Measurements from ENCODE around the gene TMEM101.
"Not testable (repeated sequence)": the region's sequence is repeated elsewhere in the genome, so short reads cannot be mapped to it uniquely, and the experiment has no call there.

TMEM101 gene

DNA sequence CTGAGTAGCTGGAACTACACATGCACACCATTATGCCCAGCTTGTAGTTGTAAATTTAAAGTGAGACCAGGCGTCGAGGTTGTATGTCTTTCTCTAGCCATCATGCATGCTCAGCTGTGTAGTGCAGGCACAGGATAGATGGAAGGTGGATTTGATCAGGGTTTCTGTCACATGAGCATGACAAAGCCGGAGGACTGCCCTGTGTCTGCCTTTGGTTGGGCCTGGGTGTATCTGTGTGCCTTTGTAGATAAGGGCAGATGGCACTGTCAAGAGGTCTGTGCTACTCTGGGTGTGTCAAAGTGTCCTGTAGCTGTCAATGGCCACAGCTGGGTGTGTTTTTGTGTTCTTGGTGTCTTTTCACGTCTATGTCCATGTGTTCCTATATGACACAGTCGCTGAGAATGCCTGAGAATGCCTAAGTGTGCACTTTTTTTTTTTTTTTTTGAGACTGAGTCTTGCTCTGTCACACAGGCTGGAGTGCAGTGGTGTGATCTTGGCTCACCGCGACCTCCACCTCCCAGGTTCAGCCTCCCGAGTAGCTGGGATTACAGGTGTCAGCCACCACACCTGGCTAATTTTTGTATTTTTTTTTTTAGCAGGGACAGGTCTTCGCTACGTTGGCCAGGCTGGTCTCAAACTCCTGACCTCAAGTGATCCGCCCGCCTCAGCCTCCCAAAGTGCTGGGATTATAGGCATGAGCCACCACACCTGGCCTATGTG lies 14.5 kb downstream of the TMEM101 start:
- DNase-seq: no peak

DNA sequence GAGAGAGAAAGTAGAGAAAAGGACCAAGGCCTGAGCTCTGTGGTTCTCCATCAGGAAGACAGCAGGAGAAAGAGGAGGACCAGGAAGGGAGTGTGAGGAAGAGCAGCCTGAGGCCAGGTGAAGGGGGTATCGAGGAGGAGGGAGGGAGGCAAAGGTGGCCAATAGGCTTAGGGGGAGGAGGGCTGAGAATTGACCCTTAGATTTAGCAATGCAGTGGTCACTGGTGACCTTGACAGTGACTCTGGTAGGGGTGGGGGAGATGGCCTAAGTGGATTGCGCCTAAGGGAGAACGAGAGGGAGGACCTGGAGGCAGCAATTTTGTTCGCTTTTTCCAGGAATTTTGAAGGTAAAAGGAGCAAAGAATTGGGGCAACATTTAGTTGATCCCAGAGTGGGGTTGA lies 15.7 kb downstream of the TMEM101 start:
- DNase-seq: no peak

DNA sequence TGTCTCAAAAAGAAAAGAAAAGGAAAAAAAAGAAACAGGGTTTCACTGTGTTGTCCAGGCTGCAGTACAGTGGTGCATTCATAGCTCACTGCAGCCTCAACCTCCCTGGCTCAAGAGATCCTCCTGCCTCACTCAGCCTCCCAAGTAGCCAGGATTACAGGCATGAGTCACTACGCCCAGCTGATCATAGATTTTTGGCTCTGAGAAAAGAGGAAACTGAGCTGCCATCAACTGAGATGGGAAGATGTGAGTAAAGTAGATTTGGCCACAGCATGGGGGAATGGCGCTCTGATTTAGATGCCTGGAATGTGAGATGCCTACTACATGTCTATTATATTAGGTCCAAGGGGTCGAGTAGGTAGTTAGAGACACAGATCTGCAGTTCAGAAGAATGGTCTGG lies 16.2 kb downstream of the TMEM101 start:
- DNase-seq: no peak

DNA sequence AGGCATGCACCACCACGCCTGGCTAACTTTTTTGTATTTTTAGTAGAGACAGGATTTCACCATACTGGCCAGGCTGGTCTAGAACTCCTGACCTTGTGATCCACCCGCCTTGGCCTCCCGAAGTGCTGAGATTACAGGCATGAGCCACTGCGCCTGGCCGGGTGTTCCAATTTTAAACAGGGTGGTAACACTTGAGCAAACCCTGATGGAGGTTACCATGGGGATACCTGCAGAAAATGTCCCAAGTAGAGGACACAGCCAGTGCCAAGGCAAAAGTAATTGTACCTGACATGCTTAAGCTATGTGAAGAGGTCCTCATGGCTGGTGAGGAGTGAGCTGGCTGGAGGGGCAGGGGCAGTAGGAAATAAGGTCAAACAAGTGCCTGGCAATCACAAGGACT lies 17.6 kb downstream of the TMEM101 start:
- not testable (repeated sequence) for DNase-seq

- no peak for DNase-seq
Measured at GRCh38 chr17:43995150-43995471, 19.7 kb downstream of the TMEM101 start.

DNA sequence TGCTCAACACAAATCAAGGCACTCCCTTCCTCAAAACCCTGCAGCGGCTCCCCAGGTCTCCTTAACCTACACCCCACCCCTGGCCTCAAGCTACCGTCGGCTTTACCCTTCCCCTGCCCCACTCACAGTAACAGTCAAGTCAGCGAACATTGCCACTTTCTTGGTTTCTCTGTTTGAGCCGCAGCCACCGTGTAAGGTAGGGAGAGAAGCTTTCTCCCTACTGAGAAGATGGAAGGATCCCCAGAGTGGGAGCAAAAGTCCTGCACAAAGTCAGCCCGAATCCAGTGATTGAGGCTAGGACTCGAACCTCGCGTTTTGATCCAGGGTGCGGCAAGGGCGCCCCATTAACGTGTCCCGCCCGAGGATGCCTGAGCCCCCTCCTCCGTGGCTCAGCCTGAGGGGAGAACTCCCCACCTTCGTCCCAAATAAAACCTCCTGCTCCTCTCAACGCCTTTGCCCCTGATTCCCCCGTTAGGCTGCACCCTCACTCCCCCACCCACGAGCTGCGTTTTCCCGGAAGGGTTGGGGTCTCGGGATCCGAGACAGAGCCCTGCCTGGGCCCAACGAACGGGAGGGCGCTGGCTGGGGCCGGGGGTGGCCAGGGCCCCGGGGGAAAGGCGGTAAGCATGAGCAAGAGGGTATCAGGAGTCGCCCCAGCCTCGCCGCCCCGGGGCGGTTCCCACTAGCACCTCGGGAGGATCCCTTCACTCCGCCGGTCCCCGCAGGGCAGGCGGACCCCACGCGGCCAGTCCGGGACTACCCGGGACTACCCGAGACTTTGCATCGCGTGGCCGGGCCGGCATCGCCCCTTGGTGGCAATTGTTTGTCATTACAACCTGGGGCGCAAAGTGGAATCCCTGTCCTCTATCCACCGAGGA lies 20.3 kb downstream of the TMEM101 start:
- DNase-seq: peak; percentile 73

GRCh38 chr17:43992641-43993040 lies 22.1 kb downstream of the TMEM101 start:
- DNase-seq: no peak

DNA sequence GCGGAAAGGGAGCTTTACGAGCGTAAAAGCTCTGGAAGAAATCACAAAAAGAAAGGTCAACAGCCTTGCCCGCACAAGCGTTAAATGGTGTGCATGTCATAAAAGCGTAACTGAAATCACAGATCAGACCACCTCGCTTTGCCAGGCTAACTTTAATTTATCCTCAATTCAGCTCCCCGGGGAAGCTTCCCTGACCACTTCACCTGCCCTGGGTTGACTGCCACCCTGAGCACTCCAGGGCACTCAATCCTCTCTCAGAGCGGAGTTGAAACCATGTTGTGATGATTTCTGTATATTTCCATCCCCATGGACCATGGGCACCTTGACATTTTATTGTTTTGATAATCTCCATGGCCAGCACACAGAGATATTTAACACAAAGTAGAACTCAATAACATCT lies 26.5 kb downstream of the TMEM101 start:
- DNase-seq: no peak

DNA sequence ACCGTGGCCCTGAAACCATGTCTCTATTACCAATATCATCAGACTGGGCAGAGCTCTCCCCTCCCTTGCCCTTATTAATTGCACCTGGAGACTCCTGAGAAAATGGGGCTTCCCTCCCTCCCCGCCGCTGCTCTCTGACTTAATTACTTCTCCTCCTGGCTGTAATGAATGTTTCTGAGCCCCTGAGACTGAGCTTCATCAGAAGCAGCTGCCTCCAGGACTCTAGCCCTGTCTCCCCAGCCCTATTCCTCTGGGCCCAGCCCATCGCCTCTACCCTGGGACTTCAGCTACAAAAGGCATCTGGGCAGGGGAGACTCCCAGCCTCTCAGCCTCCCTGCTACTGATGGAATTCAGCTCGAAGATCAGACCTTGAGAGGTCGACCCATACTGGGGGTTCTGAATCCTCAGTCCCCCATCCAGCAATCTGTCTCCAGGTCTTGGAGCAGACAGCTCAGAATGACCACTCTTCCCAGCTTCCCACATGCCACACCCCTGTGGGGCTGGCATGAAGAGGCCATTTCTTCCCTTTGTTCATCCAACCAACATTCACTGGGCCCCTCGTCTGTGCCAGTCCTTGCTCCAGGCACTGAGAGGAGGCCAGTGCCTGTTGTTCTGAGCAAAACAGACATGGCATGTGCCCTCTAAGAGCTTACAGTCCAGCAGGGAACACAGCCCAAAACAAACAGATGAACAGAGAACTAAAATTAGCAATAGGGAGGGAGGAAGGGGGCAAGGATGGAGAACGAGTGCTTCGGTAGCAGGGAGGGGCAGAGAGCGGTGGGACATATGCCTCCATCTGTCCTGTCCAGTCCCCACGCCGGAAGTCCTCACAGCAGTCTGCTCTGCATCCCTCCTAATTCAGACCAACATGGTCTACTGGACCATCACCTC lies 27.4 kb downstream of the TMEM101 start:
- DNase-seq: no peak

DNA sequence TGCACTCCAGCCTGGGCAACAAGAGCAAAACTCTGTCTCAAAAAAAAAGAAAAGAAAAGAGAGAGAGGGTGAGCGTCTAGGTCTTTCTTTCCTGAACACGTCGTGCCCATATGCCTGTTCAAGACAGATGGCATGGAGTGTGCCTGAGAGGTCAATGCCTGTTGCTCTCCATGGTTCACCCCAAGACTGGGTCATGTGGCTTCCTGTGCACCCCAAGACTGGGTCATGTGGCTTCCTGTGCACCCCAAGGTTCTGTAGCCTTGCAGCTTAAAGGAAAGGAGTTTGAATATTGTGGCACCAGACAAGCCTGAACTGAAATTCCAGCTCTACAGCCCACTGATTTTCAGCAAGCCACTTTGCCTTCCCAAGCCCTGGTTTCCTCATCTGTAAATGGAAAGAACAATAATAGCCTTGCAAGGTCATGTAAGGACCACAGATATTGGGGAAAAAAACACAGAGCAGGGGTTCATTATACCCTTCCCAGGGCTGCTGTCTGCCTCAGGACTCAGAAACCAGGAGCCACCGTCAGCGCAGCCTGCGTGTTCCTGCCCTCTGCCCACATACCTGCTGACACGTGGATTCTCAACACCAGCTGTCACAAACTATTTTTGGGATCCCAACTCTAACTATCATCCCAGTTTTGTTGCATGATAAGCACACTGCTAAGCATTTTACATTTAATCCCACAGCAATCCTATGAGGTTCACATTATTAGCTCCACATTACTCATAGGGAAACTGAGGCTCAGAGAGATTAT lies 28.4 kb downstream of the TMEM101 start:
- DNase-seq: no peak

DNA sequence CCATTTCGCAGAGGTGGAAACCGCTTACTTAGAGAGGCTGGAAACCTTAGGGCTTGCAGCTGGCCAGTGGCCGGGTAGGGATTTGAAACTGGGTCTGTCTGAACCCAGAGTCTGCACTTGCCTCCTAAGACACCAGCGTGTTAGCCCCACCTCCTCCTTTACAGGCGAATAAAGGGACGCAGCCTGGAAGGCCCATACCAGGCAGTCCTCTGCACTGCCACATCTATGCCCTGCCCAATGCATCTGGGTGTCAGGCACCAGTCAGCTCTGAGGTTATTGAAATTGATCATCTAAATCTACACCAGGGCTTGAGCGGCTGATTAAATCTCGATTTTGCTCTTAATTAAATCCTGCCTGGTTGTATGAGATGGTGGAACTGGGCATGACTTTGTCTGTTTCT lies 30.2 kb downstream of the TMEM101 start:
- DNase-seq: no peak

DNA sequence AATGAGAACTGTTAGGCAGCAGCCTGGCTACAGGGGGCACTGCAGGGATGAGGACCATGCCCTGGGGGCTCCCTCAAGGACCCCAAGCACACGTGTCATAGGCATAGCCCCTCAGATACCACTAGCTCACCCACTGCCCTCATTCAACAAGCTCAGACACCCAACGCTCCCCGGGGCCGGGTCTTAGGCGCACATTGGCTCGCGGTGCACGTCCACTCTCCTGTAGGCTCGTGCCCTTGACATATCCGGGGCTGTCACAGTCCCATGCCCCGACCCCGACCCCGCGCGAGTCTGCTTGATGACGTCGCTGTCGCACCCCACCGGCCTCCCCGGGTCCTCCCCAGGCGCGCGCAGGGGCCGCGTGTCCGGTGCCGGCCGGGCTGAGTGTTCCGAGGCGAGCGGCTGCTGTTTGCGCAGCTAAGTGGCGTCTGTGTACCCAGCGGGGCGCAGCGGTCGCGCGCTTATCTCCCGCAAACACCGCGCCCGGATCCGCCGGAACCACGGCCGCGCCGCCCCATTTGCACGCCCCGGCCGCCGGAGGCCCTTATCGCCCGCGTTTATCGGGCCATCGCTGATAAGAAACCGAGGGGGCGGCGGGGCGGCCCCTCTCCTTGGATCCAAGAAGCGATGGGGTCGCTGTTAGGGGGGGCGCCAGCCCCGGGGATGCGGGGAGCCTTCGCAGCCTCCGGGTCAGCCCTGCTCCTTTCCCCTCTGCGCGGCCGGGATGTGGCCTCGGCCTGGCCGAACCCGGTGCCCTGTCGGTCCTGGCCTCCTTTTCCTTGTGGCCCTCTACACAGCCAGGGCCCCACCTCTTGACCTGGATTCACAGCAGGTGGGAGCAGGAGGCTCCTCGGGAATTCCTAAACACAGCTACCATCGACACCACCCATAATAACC lies 31.0 kb downstream of the TMEM101 start:
- no peak for DNase-seq

- DNase-seq: no peak
Measured at GRCh38 chr17:43983196-43983514, 31.6 kb downstream of the TMEM101 start.

DNA sequence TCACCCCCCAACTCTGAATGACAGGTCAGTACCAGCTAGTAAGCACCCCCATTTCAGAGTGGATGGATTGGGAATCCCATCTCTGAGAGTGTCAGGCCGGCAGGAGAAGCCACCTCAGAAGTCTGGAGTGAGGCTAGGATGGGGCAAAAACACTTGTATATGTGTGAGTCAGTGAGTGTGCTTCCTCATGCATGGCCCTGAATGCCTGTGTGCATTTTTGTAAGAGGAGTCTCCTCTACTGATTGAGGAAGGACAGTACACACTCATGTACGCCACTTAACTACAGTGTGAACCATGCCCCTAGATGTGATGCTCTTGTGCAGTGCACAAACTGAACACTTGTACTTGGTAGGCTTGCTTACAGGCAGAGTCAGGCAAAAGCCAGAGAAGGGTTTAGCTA lies 32.6 kb downstream of the TMEM101 start:
- DNase-seq: no peak

GRCh38 chr17:43979671-43980070 lies 35.1 kb downstream of the TMEM101 start:
- no peak for DNase-seq

- no peak for DNase-seq
Measured at GRCh38 chr17:43979011-43979410, 35.8 kb downstream of the TMEM101 start.

GRCh38 chr17:43978078-43978477 lies 36.7 kb downstream of the TMEM101 start:
- no peak for DNase-seq

GRCh38 chr17:43976963-43977837 lies 37.6 kb downstream of the TMEM101 start:
- no peak for DNase-seq

GRCh38 chr17:43975898-43976297 lies 38.9 kb downstream of the TMEM101 start:
- no peak for DNase-seq

DNA sequence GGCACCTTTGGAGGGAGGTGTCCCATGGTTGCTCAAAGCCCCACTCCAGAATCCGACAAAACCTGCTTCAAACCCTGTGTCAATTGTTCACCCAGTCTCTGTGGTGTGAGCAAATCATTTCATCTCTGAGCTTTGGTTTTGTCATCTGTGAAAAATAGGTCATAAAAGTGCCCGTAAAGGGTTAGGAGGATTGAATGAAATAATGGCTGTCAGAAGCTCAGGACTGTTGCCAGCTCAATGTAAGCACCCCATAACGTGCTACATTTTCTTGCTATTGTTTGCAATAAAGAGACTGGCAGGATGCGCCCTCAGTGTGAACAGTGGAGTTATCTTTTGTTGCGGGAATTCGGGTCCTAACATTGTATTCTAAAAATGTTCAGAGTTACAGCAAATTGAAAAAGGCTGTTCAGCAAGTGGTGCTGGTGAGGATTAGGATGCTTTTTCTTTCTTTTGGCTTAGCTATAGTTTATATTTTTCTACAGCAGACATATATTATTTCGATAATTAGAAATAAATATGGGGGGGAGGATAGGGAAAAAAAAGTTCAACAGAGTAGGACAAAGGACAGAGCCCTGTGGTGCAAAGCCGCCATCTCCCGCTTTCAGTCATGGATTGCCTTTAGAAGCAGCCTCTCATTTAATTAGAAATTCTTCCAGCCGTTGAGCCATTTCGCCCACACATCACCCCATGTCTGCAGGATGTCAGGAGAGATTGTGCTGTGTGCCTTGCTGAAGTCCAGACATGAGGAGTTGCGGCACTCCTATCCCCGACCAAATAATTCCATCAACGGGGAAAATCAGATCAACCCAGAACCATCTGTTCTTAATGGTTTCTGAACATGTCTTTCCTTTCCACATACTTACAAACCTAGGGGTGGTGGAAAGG lies 40.1 kb downstream of the TMEM101 start:
- DNase-seq: no peak
